CD4-positive, alpha-beta T cell treated with Interleukin-21 for 1 hour (primary cell): Measurements from ENCODE around the gene C4orf50.

Source experiments
- DNase-seq: peaks from one replicate; pipeline ENCODE4 v3.0.0-alpha.2; 2020

Gene C4orf50

DNA sequence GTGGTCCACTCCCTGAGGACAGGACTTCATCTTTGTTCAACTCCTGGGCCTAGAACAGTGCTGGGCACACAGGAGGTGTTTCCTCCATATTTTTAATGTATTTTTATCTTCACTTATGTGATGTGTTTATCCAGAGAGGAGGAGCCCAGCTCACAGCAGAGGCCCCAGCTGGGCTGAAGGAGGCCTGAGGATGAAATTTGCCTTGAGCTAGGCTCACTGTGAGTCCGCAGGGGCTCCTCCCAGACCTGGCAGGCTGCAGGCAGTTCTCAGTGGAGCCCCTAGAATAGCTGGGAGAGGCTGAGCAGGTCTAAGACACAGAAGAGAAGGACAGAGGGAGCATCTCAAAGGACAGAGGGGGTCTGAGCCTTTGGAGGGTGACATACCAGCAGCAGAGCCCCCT lies 26.8 kb downstream of the C4orf50 start:
- DNase-seq = no peak

DNA sequence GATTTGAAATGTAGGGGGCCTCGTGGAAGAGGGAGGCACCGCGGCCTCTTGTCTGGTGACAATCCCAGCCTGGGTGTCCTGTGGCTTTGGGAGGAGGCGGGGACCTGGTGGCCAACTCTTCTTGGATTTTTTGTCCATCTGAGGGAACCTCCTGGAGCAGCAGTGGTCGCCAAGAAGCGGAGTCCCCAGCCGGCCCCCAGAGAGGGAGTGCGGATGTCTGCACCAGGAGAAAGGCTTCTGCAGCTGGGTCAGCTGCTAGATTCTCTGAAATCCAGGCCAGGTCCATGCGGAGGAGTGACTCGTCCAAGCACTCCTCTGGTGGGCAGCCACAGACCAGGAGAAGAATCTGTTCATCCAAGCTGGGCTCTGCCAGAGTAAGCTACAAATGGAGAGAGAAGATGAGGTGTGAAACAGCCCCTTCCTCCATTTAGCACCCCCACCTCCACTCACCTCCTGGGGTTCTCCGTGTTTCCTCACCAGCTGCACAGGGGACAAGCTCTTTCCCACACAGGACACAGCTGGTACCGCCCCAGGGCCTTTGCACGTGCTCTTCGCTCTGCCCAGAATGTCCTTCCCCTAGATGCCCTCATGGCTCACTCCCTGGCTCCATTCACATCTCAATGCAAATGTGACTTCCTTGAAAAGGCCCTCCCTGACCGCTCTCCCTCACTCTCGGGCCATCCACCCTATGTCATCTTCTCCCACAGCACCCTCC lies 27.6 kb downstream of the C4orf50 start:
- no peak for DNase-seq

GRCh38 chr4:5989236-5990225 lies 28.7 kb downstream of the C4orf50 start:
- DNase-seq = no peak

GRCh38 chr4:5988086-5988845 lies 30.0 kb downstream of the C4orf50 start:
- no peak for DNase-seq

- no peak for DNase-seq
Observed at GRCh38 chr4:5984843-5985242, 33.4 kb downstream of the C4orf50 start.

- DNase-seq = no peak
Observed at GRCh38 chr4:5982156-5982973, 35.9 kb downstream of the C4orf50 start.

DNA sequence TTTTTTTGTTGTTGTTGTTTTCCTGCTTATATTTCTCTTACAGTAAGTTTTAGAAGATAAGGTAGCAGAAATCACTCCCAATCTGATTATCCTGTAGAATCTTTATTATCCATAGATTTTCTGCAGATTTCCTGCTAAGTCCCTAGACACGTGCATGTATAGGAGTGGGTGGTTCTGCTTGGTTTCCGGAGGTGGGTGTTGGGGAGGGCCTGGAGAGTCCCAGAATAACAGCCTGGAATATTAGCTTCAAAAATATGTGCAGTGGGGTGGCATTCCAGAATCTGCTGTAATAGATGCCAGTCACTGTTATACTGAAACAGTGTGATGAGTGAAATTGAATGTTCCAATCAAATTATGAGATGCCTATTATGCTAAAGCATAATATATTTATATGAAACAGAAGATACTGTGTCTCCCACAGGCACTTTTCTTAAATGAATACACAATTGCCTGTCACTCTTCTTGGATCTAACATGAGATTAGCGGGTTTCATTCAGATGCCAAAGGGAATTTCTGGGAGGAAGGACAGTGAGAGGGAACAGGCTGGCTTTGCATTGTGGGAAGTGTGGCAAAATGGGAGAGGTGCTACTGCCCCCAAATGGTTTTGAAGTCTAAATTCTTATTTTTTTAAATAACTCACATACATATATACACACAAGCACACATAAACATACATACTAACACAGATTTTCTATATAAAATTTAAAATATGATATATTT lies 37.6 kb downstream of the C4orf50 start:
- DNase-seq = no peak

DNA sequence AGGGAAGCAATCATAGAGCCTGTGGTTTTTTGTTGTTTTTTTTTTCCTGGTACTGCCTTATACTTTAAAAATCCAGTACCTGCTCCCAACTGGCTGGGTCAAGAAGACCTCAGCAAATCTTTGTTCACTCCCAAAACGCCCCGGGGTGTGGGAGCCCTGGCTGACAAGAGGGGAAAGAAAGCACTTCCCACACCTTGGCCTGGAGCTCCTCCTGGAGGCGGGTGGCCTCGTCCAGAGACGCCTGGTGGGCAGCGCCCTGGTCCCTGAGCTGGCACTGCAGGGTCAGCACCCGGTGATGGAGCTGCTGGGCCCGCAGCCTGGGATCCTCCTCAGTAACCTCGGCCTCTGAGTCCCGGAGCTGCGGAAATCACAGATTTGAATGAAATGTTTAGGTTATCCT lies 38.2 kb downstream of the C4orf50 start:
- DNase-seq = no peak

- DNase-seq = no peak
Observed at GRCh38 chr4:5976921-5977320, 41.3 kb downstream of the C4orf50 start.

- DNase-seq = no peak
Observed at GRCh38 chr4:5976431-5976830, 41.8 kb downstream of the C4orf50 start.

GRCh38 chr4:5974321-5974720 lies 43.9 kb downstream of the C4orf50 start:
- no peak for DNase-seq

DNA sequence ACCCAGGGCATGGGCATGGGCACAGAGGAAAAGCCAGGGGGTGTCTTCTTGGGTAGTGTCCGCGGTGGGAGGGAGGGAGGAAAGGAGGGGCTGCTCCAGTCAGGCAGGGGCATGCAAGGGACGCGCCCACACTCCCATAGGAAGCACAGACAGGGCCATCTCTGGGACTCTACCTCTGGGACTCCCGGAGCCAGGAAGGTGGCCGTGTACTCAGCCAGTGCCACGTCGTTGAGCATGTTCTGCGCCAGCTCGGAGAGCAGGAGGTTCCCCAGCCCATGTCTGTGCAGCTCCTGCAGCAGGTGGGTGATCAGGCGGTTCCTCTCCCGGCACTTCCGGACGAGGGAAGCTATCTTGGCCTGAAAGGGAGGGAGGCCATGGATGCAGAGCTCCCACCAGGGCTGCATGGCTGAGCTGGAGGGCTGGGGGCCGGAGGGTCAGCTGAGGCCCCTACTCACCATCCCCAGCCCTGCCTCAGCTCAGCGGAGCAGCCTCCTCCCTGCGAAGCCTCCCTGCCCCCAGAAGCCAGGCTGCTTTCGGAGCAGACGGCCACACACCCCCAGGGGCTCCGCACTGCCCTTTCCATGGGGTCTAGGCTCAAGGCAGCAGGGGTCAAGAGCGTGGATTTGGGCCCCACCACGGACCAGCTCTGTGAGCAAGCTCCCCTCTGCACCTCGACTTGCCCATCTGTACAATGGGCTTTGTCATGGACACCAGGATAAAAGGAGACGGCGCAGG lies 44.6 kb downstream of the C4orf50 start:
- no peak for DNase-seq

DNA sequence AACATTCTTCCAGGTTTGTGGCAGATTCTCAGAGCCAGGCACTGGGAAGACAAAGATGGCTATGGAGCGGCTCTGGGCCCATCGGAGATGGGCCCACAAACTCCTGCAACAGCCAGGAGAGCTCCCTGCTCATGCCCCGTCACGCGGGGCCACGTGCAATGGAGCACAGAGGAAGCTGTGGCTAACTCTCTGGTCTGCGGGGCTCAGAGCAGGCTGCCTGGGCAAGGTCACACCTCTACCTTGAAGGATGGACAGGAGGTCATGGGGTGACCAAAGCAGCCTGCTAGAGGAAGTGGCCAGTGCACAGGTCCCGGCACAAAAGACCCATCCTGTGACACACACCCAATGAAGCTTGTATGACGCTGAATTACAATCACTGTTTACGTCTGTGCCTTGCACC lies 45.2 kb downstream of the C4orf50 start:
- DNase-seq = no peak

DNA sequence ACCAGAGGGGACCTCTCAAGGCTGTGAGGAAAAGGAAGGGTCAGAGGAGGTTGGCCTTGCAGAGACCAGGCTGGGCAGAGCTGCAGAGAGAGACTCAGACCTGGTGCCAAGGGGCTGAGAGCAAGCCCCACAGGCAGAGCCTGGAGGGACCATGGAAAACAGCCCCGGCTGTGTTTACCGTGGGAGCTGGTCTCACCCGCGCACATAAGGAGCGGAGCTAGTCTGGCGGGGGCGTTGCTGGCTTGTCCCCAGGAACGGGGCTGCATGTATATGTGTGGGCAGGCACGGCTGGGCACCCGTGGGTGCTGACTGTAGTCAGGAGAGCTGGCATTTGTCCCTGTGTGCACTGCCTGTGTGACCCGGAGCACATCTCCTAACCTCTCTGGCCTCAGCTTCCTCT lies 45.7 kb downstream of the C4orf50 start:
- DNase-seq = no peak

DNA sequence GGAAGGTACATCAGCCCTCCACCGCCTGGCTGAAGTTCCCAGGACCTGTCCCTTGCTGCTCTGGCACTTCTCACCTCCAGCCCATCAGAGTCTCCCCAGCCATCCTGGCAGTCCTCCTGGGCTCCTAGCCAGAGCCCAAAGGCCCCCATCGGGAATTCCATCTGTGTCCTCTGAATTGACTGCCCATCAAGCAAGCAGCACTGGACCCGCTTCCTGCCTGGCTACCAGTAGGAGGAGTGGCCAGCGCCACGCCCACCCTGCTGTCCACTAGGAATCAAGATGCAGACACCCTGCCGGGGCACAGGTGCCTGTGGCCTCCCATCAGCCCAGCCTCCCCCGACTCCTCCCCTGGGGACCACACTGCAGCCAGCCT lies 47.2 kb downstream of the C4orf50 start:
- no peak for DNase-seq

- DNase-seq = no peak
Observed at GRCh38 chr4:5970381-5971077, 47.7 kb downstream of the C4orf50 start.

GRCh38 chr4:5969777-5970176 lies 48.5 kb downstream of the C4orf50 start:
- no peak for DNase-seq

DNA sequence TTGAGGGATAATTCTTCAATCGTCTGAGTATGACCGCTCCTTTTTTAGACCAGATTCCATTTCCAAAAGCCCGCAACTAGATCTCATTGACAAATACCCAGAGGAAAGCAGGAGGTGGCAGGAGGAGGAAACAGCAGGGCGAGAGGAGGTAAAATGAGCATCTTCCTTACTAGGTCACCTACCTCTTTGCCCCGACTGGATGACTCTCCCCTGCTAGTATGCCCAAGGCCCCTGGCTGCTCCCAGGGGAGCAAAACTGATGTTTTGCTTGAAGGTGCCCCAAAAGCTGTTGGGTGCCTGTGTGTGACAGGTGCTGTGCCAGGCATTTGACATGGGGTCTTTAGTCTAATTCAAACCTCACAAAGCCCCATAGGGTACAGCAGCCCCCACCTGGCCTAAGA lies 48.9 kb downstream of the C4orf50 start:
- no peak for DNase-seq

- no peak for DNase-seq
Observed at GRCh38 chr4:5968246-5968645, 50.0 kb downstream of the C4orf50 start.

DNA sequence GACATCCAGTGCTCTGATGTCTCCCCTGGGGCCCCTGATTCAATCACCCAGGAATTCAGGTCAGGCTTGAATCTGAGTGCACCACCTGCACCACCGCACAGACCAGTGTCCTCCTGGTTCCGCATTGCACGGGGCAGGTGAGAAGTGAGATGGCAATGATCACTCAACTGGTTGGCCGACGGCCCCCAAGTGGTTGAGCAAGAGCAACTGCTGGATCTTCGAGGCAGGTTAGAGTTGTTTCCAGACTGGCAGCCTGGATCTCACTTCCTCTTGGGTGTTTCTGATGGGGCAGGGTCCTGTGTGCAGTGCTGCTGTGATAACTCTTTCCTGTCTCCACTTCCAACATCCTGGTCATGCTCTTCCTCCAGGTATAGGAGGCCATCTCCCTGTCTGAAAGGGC lies 50.4 kb downstream of the C4orf50 start:
- DNase-seq = no peak
